HCT116 (cell line): Measurements from ENCODE around the gene KIFC3.

Source experiments
- ATF3 ChIP-seq: IDR thresholded peaks from 2 replicates; pipeline ENCODE4 v1.6.1; 2012
- CTCF ChIP-seq, 3 experiments: fragments of 200-600 bp in 1 of 3; sonication (generic) in 1 of 3; IDR thresholded peaks in 2 of 3; conservative IDR thresholded peaks in 1 of 3; 2 replicates each; pipeline ENCODE4 v1.5.1; 2012 to 2017; ENCODE audit warnings: low read depth in 2 of 3, low read length in 2 of 3, antibody characterized with exemption in 1 of 3, borderline replicate concordance in 1 of 3, control low read depth in 1 of 3, mild to moderate bottlenecking in 1 of 3, mixed read lengths in 1 of 3, mixed run types in 1 of 3, moderate library complexity in 1 of 3; ENCODE audit not compliant: insufficient read depth in 1 of 3
- EGR1 ChIP-seq: IDR thresholded peaks from 2 replicates; pipeline ENCODE4 v1.6.1; 2012; ENCODE audit warnings: low read depth
- EZH2 ChIP-seq: fragments of 200-600 bp; sonication (generic); IDR thresholded peaks from 2 replicates; pipeline ENCODE4 v1.6.1; 2017; ENCODE audit warnings: antibody characterized with exemption, mixed run types
- POLR2A ChIP-seq: IDR thresholded peaks from 2 replicates; pipeline ENCODE4 v1.7.0; 2011; ENCODE audit warnings: borderline replicate concordance; ENCODE audit not compliant: insufficient read depth, insufficient read length; ENCODE audit errors: extremely low read depth
- POLR2AphosphoS5 ChIP-seq: IDR thresholded peaks from 2 replicates; pipeline ENCODE4 v1.6.1; 2011; ENCODE audit warnings: mild to moderate bottlenecking, low read depth, low read length, moderate library complexity
- SP1 ChIP-seq: IDR thresholded peaks from 2 replicates; pipeline ENCODE4 v1.6.1; 2012; ENCODE audit warnings: low read depth
- ZFX ChIP-seq: fragments of 450-650 bp; IDR thresholded peaks from 2 replicates; pipeline ENCODE4 v1.6.1; 2017

GRCh38 chr16:57785385-57785784 lies 16.9 kb downstream of the KIFC3 start:
- TF ChIP-seq CTCF (IDR thresholded peaks at IDR 0.05 in 2 of 3, conservative IDR thresholded peaks at IDR 0.05 in 1 of 3; ENCODE audit: borderline replicate concordance in 1 of 3, insufficient read depth in 1 of 3, low read depth in 2 of 3, low read length in 2 of 3) (no peak), EGR1 (no peak), EZH2 (no peak), SP1 (no peak), POLR2A (no peak), ATF3 (no peak), ZFX (no peak), POLR2AphosphoS5 (no peak)
